Brain pericyte (primary cell): ENCODE results near the gene MMP14.
"Not testable (repeated sequence)": the region's sequence is repeated elsewhere in the genome, so short reads cannot be mapped to it uniquely, and the experiment has no call there.

Source experiments
- DNase-seq: peaks from one replicate; pipeline ENCODE4 v3.0.0-alpha.2; 2012; ENCODE audit warnings: low read depth, low spot score

The MMP14 gene

GRCh38 chr14:22841769-22842168, 5.4 kb downstream of the MMP14 start:
- no peak for DNase-seq

GRCh38 chr14:22842211-22843122, 6.1 kb downstream of the MMP14 start:
- DNase-seq = no peak

- DNase-seq = no peak
These were observed 6.9 kb downstream of the MMP14 start for GRCh38 chr14:22843123-22843925.

GRCh38 chr14:22844221-22845102, 8.1 kb downstream of the MMP14 start:
- DNase-seq = no peak

GRCh38 chr14:22845103-22845394, 8.7 kb downstream of the MMP14 start:
- no peak for DNase-seq

- no peak for DNase-seq
These were observed 9.6 kb downstream of the MMP14 start for GRCh38 chr14:22845821-22846625.

- no peak for DNase-seq
These were observed 10.5 kb downstream of the MMP14 start for GRCh38 chr14:22846811-22847307.

- DNase-seq = no peak
These were observed 11.4 kb downstream of the MMP14 start for GRCh38 chr14:22847661-22848341.

- peak; percentile 93 for DNase-seq
These were observed 12.2 kb downstream of the MMP14 start for GRCh38 chr14:22848351-22849164.

- no peak for DNase-seq
These were observed 12.9 kb downstream of the MMP14 start for GRCh38 chr14:22849212-22849819.

- DNase-seq = no peak
These were observed 14.8 kb downstream of the MMP14 start for GRCh38 chr14:22850944-22851764.

- not testable (repeated sequence) for DNase-seq
These were observed 15.8 kb downstream of the MMP14 start for GRCh38 chr14:22852178-22852577.

- no peak for DNase-seq
These were observed 16.2 kb downstream of the MMP14 start for GRCh38 chr14:22852599-22852939.

GRCh38 chr14:22852940-22853767, 16.8 kb downstream of the MMP14 start:
- peak; percentile 71 for DNase-seq

- DNase-seq = not testable (repeated sequence)
These were observed 17.9 kb downstream of the MMP14 start for GRCh38 chr14:22854296-22854695.

- no peak for DNase-seq
These were observed 18.8 kb downstream of the MMP14 start for GRCh38 chr14:22854963-22855724.
